Cardiac muscle cell (in vitro differentiated cells and primary cell): ENCODE results near the gene PDIA2. TPM values are rescaled to one million over a fixed set of nuclear protein-coding genes. Genes with fewer than 3 reads are reported as not detected.
A peak's percentile ranks its signal among the peaks of the same experiment; 100 is the strongest.

Source experiments
- DNase-seq, 2 donors: peaks; one replicate each; pipeline versions ENCODE4 v3.0.0 to v3.0.0-alpha.2; 2010 to 2017; ENCODE audit warnings: low read depth in 1 of 2, low spot score in 1 of 2
- H3K27ac ChIP-seq: fragments of 200-600 bp; sonication (generic); 2 replicates; pipeline ENCODE4 v1.5.1; 2016
- H3K27me3 ChIP-seq: fragments of 200-600 bp; sonication (generic); 2 replicates; pipeline ENCODE4 v1.6.0; 2016; ENCODE audit warnings: control low read depth
- H3K36me3 ChIP-seq: fragments of 200-600 bp; sonication (generic); 2 replicates; pipeline ENCODE4 v1.5.1; 2016; ENCODE audit warnings: control low read depth
- H3K4me1 ChIP-seq: fragments of 200-600 bp; sonication (generic); 2 replicates; pipeline ENCODE4 v1.8.1; 2017; ENCODE audit warnings: low read depth, mild to moderate bottlenecking, mixed run types
- H3K4me3 ChIP-seq: fragments of 200-600 bp; sonication (generic); 2 replicates; pipeline ENCODE4 v1.5.1; 2016; ENCODE audit warnings: mild to moderate bottlenecking
- H3K9me3 ChIP-seq: fragments of 200-600 bp; sonication (generic); 2 replicates; pipeline ENCODE4 v1.5.1; 2017; ENCODE audit warnings: low read depth, mild to moderate bottlenecking, control low read depth
- polyA plus RNA-seq: library from polyadenylated mRNA; unstranded; fragments of >200 nt; fragmentation: Nextera tagmentation; extraction: Ambion mirVana; gene quantifications from 2 replicates; pipeline ENCODE4 v1.2.1, GENCODE V29; 2016
- total RNA-seq: library from RNA; depleted of rRNA; stranded (reverse); fragments of >200 nt; gene quantifications from 2 replicates; pipeline ENCODE4 v1.2.3, GENCODE V29; 2016
- TF ChIP-seq, protein P1 (sequence below): IDR thresholded peaks from 2 replicates; pipeline ENCODE4 v1.5.1; 2012; ENCODE audit warnings: low read depth, mild to moderate bottlenecking, low read length

The PDIA2 gene
- total and polyA plus RNA-seq, 2 experiments from 2014 or later: 1.7 to 3.2 TPM

DNA sequence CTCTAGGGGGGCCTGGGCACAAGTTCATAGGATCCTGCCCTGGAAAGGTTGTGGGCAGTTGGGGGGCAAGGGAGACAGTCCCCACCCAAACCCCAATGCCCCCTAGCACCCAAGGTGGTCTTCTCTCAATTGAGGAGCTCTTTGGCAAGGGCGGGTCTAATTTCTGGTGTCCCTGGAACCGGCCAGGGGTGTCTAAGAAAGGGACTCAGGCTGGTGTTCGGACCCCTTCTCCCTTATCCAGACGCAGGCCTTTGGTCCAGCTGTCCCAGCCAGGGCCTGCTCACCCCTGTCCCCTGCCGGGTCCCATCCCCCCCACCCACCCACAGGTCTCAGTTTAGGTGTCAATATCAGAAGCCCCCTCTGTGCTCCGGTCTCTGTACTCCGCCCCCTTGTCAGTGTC lies 3.4 kb upstream of the PDIA2 start:
- peaks cover 64% of the 10 kb centered on the region for H3K27me3 ChIP-seq
- no peak for DNase-seq

DNA sequence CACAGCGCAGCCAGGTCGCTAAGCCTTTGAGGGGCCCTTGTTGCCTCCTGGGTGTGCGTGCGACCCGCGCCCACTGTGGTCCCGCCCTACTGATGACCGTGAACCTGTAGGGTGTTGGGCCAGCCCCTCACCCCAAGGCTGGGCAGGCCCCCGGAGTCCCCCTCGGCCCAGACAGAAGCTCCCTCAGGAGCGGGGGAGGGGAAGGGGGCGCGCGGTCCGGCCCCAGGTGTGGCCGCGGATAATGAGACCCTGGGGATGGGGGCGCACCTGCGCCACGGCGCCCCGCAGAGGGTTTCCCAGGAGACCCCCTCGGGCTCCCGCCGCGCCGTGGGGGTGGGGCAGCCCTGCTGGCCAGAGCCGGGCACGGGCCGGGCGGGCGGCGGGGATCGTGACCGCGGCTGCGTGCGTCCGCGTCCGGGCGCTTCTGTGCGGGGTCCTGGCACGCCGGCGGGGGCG lies 2.9 kb upstream of the PDIA2 start:
- Histone ChIP-seq H3K4me3 (peak overlapping the region; percentile 28), H3K27me3 (peaks cover 59% of the 10 kb centered on the region), H3K9me3 (no peaks in the 10 kb centered on the region), H3K4me1 (no peaks in the 10 kb centered on the region), H3K27ac (no peak overlapping the region), H3K36me3 (no peaks in the 10 kb centered on the region)
- peak in 1 of 2 donors; percentile 52 for DNase-seq
- TF ChIP-seq, protein P1, sequence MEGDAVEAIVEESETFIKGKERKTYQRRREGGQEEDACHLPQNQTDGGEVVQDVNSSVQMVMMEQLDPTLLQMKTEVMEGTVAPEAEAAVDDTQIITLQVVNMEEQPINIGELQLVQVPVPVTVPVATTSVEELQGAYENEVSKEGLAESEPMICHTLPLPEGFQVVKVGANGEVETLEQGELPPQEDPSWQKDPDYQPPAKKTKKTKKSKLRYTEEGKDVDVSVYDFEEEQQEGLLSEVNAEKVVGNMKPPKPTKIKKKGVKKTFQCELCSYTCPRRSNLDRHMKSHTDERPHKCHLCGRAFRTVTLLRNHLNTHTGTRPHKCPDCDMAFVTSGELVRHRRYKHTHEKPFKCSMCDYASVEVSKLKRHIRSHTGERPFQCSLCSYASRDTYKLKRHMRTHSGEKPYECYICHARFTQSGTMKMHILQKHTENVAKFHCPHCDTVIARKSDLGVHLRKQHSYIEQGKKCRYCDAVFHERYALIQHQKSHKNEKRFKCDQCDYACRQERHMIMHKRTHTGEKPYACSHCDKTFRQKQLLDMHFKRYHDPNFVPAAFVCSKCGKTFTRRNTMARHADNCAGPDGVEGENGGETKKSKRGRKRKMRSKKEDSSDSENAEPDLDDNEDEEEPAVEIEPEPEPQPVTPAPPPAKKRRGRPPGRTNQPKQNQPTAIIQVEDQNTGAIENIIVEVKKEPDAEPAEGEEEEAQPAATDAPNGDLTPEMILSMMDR: no peak

More for the DNA sequence above, 3.4 kb upstream of the PDIA2 start:
- H3K27ac ChIP-seq: no peak overlapping the region
- H3K4me1 ChIP-seq: no peaks in the 10 kb centered on the region
- TF ChIP-seq, protein P1: no peak
- H3K4me3 ChIP-seq: no peak overlapping the region
- no peaks in the 10 kb centered on the region for H3K9me3 ChIP-seq
- no peaks in the 10 kb centered on the region for H3K36me3 ChIP-seq

DNA sequence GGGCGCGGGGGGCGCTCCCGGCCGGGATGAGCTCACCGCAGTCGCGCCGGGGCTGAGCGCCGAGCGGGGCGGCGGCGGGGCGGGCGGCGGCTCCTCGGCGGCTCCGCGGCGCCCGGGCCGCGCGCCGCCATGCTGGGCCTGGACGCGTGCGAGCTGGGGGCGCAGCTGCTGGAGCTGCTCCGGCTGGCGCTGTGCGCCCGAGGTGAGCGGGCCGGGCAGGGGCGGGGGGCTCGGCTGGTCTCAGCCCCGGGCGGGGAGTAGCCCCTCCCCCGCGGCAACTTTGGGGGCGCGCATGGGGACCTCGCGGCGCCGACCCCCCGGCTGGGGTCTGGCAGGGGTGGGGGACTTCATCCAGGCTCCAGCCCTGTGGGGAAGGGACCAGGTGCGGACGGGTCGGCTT lies 2.4 kb upstream of the PDIA2 start, which contains the start of gene ARHGDIG:
Gene ARHGDIG, plus strand, starts transcription at position 40 of the 400 bp plus-strand sequence. Its CDS starts 90 bp downstream, at position 130.
- H3K9me3 ChIP-seq: no peaks in the 10 kb centered on the region
- H3K27me3 ChIP-seq: peaks cover 54% of the 10 kb centered on the region
- peak within 1 kb of the TSS; percentile 51 for H3K4me3 ChIP-seq
- TF ChIP-seq, protein P1: no peak
- no peaks in the 10 kb centered on the region for H3K4me1 ChIP-seq
- H3K36me3 ChIP-seq: no peaks in the 10 kb centered on the region
- DNase-seq: peak in 1 of 2 donors; percentile 57
- no peak within 1 kb of the TSS for H3K27ac ChIP-seq

DNA sequence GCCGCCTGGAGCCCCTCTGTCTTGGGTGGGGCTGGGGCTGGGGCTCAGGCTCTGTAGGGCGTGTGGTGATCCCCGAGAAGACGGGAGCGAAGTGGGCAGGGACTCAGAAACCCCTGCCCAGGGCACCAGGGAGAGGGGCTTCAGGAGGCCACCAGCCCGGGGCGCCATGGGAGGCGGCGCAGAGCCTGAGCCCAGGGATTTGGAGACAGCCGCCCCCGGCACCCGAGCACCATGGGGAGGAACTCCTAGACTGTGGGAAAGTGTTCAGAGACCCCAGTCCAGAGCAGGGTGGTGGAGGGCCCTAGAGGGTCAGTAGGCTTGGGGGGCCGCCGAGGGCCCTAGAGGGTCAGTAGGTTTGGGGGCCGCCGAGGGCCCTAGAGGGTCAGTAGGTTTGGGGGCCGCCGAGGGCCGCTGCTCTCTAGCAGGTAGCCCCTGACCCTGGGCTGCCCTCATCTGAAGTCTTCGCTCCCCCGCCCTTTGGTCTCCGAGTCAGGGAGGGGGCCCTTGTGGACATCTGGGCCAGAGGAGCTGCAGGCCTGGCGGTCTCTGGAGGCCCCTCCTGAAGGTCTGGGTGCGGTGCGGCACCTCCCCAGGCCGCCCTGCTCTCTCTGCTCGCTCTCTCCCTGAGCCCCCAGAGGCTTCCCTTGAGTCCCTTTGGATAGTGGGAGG lies 1.8 kb upstream of the PDIA2 start:
- Histone ChIP-seq H3K27me3 (peaks cover 50% of the 10 kb centered on the region), H3K4me3 (peak overlapping the region; percentile 51), H3K27ac (no peak overlapping the region), H3K9me3 (no peaks in the 10 kb centered on the region), H3K36me3 (no peaks in the 10 kb centered on the region), H3K4me1 (no peaks in the 10 kb centered on the region)
- TF ChIP-seq, protein P1: no peak
- DNase-seq: no peak

DNA sequence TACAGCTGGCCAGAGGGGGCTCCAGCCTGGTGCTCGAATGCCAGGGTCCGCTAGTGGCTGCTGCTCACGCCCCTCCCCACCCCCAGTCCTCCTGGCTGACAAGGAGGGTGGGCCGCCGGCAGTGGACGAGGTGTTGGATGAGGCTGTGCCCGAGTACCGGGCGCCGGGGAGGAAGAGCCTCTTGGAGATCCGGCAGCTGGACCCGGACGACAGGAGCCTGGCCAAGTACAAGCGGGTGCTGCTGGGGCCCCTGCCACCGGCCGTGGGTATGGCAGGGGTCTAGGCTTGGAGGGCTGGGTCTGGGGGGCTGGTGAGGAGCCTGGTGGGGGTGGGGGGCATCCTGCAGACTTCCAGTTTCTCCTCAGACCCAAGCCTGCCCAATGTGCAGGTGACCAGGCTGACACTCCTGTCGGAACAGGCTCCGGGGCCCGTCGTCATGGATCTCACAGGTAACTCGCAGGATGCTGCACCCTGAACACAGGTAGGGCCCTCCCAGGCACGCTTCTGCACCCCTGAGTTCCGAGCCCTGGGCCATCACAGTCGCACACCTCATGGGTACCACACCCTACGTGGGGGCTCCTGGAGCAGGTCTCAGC lies 1.2 kb upstream of the PDIA2 start:
- Histone ChIP-seq H3K36me3 (no peaks in the 10 kb centered on the region), H3K9me3 (no peaks in the 10 kb centered on the region), H3K4me1 (no peaks in the 10 kb centered on the region), H3K27ac (no peak overlapping the region), H3K27me3 (peaks cover 43% of the 10 kb centered on the region), H3K4me3 (no peak overlapping the region)
- no peak for DNase-seq
- TF ChIP-seq, protein P1: no peak
